Activated CD8-positive, alpha-beta memory T cell treated with anti-CD3 and anti-CD28 coated beads for 36 hours (primary cell): Measurements from ENCODE around the gene ABCA1. TPM values are rescaled to one million over a fixed set of nuclear protein-coding genes. Genes with fewer than 3 reads are reported as not detected.
"Not testable (repeated sequence)": the region's sequence is repeated elsewhere in the genome, so short reads cannot be mapped to it uniquely, and the experiment has no call there.

Experiments used
- CTCF ChIA-PET: fragments of 350-600 bp; sonication (Branson Sonifier 250); formaldehyde crosslinking; loops from one replicate; lab custom pipeline; 2021; ENCODE audit warnings: antibody characterized with exemption; lab: Charles Lee
- POLR2A ChIA-PET: fragments of 350-600 bp; sonication (Branson Sonifier 250); formaldehyde crosslinking; loops from one replicate; lab custom pipeline; 2021; ENCODE audit warnings: antibody characterized with exemption; lab: Charles Lee
- total RNA-seq, 2 experiments: library from RNA; stranded (reverse); gene quantifications; one replicate each; pipeline ENCODE4 v1.2.3, GENCODE V29; 2021

The ABCA1 gene
- total RNA-seq, 2 experiments from 2014 or later = 0.29 to 0.32 TPM

GRCh38 chr9:104787306-104788015 is 140.5 kb downstream of the ABCA1 start:
- CTCF ChIA-PET = no interaction called here
- POLR2A ChIA-PET = interaction anchor here (0.6 kb wide), 1 partner anchor 268 kb away, joined by 3 read pairs; no protein-coding TSS in a partner anchor

DNA sequence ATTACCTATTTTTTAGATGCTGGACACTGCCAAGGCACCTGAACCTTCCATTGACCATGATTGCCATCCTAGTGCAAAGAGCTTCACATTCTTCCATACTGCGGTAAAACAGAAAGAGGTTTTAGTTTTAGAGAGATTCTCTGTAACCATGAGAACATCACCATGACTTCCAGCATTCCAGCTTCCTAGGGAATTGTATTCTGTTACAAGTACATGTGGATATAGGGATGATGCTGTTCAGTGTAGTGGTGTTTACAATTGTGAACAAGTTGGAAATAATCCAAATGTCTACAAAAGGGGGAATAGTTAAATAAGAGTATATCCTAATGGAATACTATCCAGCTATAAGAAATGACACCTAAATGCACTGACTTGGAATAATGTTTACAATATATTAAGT is 141.7 kb downstream of the ABCA1 start:
- ChIA-PET POLR2A (no interaction called here), CTCF (no interaction called here)

DNA sequence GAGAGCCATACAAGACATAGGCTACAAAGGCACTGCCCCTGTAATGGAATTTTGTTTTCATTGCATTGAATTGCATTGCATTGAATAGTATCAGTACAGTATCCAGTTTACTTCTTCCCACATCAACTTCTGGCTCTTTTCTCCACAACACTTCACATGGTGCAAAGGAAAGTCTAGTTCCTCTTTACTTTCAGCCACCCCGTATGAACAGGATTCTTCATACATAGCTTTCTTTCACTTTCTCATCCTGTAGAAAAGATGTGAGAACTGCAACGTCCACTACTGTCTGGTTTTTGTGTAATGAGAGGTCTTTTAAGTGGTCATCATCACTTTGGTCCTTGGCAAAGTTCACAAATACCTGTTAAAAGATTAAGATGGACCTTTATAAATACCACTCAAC is 143.9 kb downstream of the ABCA1 start:
- ChIA-PET POLR2A (no interaction called here), CTCF (no interaction called here)

DNA sequence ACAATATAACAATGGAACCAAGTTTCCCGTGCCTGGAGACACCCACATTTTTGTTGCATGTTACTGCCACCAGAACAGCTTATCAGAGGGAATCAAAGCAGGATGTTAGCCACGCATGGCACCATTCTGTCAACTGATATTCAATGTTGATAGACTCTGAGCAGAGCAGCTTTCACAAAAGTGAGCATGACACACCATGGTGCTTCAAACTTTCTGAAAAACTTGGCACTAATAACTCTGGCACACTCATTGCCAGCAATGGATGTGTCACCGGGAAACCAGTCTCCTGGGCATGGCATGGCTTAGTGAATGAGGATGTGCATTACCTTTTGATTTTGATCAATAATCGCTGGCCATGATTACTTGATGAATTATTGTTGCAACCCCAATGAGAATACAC is 144.4 kb downstream of the ABCA1 start:
- CTCF ChIA-PET = no interaction called here
- POLR2A ChIA-PET = no interaction called here

DNA sequence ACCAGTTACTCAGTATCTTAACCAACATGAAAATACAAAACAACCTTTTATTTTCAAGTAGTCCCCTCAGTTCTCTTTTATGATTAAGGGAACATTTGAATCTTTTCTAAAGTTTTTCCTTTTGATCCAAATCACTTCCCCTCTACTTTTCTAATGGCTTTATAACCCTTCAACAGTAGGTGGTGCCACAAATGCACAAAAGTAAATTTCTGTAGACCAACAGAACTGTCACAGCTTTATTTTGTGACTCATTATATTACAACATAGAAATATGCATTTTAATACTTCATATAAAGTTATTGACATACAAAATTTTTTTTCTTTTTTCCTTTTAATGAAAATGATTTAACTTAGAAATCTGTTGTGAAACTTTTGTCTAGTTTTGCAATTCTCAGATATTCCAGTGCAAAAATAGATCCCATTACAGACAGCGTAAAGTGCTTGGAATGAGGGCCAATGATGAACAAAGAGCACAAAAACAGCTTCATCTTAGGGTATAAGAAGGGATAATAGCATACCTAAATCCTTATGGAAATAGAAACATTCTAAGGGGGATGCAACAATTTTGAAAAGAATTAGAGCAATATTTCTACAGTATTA is 147.1 kb downstream of the ABCA1 start:
- POLR2A ChIA-PET = no interaction called here
- CTCF ChIA-PET = interaction anchor here (0.9 kb wide), 1 partner anchor 635 kb away, joined by 4 read pairs; no protein-coding TSS in a partner anchor

GRCh38 chr9:104779946-104780535 is 147.9 kb downstream of the ABCA1 start:
- CTCF ChIA-PET = interaction anchor here (0.6 kb wide), 1 partner anchor 339 kb away, joined by 3 read pairs; no protein-coding TSS in a partner anchor
- POLR2A ChIA-PET = no interaction called here

DNA sequence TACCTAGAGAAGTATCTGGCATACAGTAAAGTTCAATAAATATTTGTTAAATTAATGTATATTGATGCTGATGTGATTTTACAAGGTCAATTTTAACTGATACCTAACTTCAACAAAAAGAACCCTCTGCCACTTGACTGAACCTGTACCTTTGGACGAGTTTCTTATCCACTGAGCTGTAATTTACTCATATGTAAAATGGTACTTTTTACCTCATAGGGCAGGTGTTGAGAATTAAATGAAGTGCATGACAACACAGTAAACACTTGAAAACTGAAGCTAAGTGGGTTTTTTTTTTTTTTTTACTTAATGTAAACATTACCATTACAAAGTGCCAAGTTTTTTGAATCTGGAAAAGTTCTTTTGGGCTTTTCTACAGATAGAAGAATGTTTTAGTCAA is 148.6 kb downstream of the ABCA1 start:
- ChIA-PET POLR2A (no interaction called here), CTCF (interaction anchor here (0.6 kb wide), 1 partner anchor 944 kb away, joined by 3 read pairs; no protein-coding TSS in a partner anchor)

DNA sequence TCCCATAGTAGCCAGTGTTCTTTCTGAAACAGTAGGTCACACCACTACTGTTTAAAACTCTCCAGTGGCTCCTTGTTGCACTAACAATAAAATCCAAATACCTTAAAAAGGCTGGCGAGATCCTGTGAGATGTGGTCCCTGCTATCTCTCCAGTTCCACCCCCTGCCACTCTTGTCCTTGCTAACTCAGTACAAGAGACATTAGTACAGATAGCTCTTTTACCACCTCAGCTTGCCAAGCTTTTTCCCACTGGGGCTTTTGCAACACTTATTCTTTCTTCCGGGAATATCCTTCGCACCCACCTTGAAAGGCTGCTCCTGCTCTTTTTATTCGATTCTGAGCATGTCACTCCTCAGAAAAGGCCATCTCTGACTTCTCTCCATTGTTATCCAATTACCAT is 149.2 kb downstream of the ABCA1 start:
- ChIA-PET CTCF (interaction anchor here (0.6 kb wide), 1 partner anchor 944 kb away, joined by 3 read pairs; no protein-coding TSS in a partner anchor), POLR2A (no interaction called here)

DNA sequence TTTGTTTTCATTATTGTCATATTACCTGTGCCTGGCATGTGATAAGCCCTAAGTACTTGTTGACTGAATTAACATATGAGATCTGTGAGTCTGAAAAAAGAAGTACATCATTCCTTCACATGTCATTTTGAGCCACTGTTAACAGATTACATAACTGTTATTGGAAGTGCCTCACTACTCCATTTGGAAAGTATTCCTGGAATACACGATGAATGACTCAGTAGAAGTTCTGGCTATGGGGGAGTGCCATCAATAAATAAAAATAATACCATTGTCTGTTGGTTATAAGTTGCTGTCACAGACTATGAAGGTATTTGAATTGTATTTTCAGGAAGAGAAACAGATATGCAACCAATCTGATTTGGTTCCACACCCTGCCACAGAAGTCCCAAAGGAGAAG is 151.2 kb downstream of the ABCA1 start:
- POLR2A ChIA-PET = no interaction called here
- CTCF ChIA-PET = no interaction called here

DNA sequence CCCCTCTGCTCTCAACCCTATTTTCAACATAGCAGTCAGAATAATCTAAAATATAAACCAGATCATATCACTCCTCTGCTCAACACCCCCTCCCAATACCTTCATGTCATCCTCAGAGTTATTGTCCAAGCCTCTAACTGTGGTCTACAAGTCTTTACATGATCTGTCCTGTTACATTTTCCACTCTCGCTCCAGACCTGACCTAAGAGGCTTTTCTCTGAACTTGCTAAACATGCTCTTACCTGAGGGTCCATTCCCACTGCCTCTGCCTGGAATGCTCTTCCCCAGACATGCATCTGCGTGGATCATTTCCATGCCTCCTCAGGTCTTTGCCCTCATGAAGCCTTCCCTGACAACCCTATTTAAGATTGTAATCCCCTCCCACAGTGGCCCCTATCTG is 152.0 kb downstream of the ABCA1 start:
- ChIA-PET POLR2A (no interaction called here), CTCF (no interaction called here)

DNA sequence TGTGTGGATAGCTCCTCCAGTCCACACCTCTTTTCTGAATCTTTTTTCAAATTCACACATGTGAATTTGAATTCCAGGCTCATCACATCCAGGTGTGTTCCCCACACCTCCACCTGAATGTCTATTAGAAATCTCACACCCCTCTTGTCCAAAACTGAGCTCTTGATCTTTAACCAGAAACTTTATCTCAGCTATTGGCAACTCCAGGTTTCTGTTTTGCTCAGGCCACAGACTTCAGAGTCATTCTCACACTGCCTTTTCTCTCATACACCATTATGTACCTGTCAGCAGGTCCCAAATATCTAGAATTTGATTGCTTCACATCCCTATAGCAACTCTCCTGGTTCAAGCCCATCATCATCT is 152.4 kb downstream of the ABCA1 start:
- POLR2A ChIA-PET = no interaction called here
- CTCF ChIA-PET = no interaction called here

DNA sequence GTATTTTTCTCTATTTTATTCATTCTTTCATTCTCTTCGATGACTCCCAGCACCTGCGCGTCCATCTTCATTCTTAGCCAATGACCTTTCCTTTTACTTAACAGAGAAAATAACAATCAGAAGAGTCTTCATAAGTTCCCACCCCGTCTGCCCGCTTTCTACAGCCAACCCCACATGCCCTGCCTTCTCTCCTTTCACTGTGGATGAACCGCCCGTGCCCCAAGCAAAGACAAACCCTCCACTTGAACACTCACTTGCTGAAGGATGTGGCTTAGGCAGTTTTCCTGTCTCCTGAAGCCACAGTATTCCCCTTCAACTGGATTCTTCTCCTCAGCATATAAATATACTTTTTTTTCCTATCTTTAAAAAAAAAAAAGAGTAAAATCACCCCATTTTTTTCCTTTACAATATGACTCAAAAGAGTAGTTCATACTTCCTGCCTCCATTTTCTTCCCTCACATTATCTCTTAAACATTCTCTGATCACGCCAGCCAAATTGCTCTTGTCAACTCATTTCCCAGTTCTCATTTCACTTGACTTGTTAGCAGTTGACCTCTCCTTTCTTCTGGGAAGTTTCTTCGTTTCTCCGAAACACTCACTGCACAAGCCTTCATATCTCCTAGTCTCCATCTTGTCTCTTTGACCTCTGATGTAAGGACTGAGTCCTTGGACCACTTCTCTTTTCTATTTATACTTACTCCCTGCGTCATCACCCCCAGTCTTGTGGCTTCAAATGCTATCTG is 153.0 kb downstream of the ABCA1 start:
- ChIA-PET CTCF (no interaction called here), POLR2A (no interaction called here)

DNA sequence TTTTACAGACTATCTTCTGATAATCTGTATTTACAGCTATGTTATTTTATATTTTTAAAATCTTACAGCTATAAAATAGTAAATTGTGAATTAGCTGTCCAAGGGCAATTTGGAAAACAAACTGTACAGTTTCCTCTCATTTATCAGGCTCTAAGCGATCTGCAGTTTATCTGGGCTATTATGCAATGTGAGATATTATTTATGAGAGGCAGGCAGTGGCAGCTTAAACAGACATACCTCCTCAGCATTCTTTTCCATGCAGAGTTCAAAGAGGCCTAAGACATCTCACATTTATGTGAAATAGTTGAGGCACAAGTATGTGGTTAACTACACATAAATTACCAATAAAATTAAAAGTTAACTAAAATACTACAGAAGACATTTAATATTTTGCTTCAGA is 153.8 kb downstream of the ABCA1 start:
- ChIA-PET CTCF (no interaction called here), POLR2A (no interaction called here)

GRCh38 chr9:104772714-104773510 is 155.0 kb downstream of the ABCA1 start:
- CTCF ChIA-PET = no interaction called here
- POLR2A ChIA-PET = no interaction called here

DNA sequence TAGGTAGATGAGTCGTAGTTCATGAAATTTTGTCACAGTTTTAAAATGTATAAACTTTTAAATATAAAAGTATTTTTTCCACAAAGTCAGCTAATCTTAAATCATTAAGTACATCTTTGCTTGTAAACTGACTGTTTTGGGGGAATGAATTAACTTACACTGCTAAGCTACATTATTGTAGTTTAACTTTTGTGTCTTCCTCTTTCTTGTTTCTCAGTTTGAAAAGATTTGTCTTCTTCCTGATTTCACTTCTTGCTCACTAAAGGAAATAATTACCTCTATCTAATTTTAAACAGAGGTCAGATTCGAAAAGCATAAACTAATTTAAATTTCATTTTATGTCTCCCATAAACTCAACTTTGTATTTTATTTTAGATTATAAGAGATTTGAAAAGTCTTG is 158.3 kb downstream of the ABCA1 start:
- CTCF ChIA-PET = no interaction called here
- POLR2A ChIA-PET = no interaction called here

DNA sequence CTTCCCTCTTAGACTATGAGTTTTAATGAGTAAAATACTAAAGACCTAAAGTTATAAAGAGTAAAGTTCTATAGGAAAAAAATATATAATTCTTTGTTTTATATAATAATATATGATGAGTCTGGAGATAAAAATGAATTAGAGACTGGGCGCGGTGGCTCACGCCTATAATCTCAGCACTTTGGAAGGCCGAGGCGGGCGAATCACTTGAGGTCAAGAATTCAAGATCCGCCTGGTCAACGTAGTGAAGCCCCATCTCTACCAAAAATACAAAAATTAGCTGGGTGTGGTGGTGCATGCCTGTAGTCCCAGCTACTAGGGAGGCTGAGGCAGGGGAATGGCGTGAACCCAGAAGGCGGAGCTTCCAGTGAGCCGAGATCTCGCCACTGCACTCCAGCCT is 158.9 kb downstream of the ABCA1 start:
- CTCF ChIA-PET, POLR2A ChIA-PET: not testable (repeated sequence)

DNA sequence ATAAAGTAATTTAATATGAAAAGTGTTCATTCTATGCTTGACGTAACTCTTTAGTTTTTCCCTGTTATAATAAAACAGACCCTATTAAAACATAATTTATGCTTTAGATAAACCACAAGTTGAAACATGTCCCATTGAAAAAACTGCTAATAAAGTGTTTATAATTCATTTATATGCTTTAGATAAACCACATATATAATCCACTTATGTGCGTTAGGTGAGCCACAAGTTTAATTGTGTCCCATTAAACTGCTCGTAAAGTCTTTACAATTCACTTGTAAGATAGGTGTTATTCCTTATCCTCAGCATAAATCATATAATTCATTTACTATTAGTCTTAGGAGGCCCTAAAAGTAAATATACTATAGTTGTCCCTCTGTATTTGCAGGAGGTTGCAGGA is 160.4 kb downstream of the ABCA1 start:
- CTCF ChIA-PET = no interaction called here
- POLR2A ChIA-PET = no interaction called here

DNA sequence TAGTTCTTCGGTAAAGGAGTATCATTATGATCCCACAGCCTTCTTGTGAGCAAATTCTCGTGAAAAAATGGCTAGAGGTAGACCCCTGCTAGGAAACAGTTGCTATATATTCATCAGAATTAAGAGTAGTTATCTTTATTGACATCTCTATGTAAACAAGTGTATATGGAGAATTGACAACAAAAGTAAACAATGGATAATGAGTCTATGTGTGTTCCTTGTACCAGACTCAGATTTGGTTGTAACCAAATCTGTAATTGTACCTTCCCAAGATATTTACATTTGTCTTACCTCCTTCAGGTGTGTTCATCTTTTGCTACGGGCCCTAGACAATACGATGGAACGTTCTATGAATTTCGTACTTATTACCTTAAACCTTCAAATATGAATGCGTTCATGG is 161.9 kb downstream of the ABCA1 start:
- CTCF ChIA-PET = no interaction called here
- POLR2A ChIA-PET = no interaction called here

DNA sequence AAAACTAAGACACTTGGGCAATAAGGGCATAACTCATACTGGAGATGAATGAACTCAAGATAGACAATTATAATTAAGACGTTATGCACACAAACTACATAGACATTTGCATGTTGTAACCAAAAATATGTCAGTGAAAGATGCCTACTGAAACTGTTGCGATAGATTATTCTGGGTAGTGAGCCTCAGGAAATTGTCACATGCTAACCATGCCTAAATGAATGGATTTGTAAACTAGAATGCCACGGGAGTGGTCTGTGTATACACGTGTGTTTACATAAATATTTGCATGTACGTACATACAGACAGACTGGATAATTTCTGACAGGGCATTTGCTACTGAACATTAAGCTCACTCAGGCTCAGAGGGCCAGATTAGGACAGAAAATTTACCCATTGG is 162.8 kb downstream of the ABCA1 start:
- ChIA-PET POLR2A (no interaction called here), CTCF (no interaction called here)
